Measurements from ENCODE around the gene IL22RA2. TPM values are rescaled to one million over a fixed set of nuclear protein-coding genes. Genes with fewer than 3 reads are reported as not detected.
A peak's percentile ranks its signal among the peaks of the same experiment; 100 is the strongest.
"Not testable (repeated sequence)": the region's sequence is repeated elsewhere in the genome, so short reads cannot be mapped to it uniquely, and the experiment has no call there.

The IL22RA2 gene
- not detected for total RNA-seq

- no peak within 1 kb of the TSS for H3K4me3 Mint-ChIP-seq
- H3K27me3 Mint-ChIP-seq, result peaks cover 8% of the 10 kb centered on the region
- ATAC-seq (replicated peaks), result no peak
- H3K36me3 Mint-ChIP-seq (ENCODE audit: low read depth), result no peaks in the 10 kb centered on the region
- H3K4me1 Mint-ChIP-seq, result peaks cover 12% of the 10 kb centered on the region
- H3K9me3 Mint-ChIP-seq, result no peaks in the 10 kb centered on the region
- no peak within 1 kb of the TSS for H3K27ac Mint-ChIP-seq
Measured at GRCh38 chr6:137173501-137173900, at the start of gene IL22RA2. Gene IL22RA2, minus strand, starts transcription at chr6:137173644. Its CDS starts 11,895 bp downstream, at chr6:137161749.

DNA sequence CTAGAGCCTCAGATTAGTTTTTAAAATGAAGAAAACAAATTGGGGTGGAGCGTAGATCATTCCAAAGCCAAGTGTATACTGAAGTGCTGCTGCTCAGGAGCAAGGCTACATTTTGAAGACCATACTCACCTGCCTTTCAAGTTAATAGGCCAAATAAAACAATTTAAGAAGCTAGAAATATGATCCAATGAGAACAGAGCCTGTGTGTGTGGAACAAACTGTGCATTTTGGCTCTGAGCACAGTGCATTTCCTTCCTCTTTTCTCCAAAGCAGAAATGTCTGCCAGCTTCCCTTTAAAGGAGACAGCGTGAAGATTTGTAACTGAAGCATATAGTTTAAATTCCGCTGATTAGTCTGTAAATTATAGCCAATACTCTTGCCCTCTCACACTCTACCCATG, 48.9 kb upstream of the IL22RA2 start:
- no peaks in the 10 kb centered on the region for H3K9me3 Mint-ChIP-seq
- H3K4me1 Mint-ChIP-seq, result peaks cover 36% of the 10 kb centered on the region
- peaks cover 13% of the 10 kb centered on the region for H3K36me3 Mint-ChIP-seq (ENCODE audit: low read depth)
- H3K4me3 Mint-ChIP-seq, result no peak overlapping the region
- H3K27ac Mint-ChIP-seq, result no peak overlapping the region
- no peaks in the 10 kb centered on the region for H3K27me3 Mint-ChIP-seq
- no peak for ATAC-seq (replicated peaks)

DNA sequence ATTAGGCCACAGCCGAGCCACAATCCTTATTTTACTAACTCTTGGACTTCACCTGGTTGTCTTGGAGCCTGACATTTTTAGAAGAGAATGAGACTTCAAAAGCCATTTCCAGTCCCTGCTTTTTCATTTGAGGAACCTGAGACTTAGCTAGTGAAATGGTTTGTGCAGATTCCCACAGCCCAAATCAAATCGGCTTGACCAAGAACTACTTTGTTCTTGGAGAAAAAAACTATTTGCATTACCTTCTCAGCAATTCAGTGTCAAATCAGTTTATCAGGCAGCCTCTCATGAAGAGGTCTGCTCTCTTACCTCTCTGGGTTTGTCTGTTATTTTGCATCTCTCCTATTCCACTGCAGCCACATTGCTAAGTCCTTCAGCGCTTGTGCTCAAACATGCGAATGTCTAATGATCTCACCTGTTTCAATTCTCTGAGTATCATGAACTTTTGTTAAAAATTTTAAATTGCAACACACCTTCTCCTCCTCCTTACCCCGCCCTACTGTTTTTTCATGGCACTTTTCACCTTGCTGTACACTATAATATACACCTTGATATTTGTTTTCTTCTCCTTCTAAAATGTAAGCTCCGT, 46.3 kb upstream of the IL22RA2 start:
- H3K27ac Mint-ChIP-seq, result peak overlapping the region; percentile 98
- peak overlapping the region; percentile 95 for H3K4me3 Mint-ChIP-seq
- H3K27me3 Mint-ChIP-seq, result no peaks in the 10 kb centered on the region
- peaks cover 29% of the 10 kb centered on the region for H3K4me1 Mint-ChIP-seq
- H3K9me3 Mint-ChIP-seq, result no peaks in the 10 kb centered on the region
- ATAC-seq (replicated peaks), result no peak
- H3K36me3 Mint-ChIP-seq (ENCODE audit: low read depth), result peaks cover 13% of the 10 kb centered on the region

DNA sequence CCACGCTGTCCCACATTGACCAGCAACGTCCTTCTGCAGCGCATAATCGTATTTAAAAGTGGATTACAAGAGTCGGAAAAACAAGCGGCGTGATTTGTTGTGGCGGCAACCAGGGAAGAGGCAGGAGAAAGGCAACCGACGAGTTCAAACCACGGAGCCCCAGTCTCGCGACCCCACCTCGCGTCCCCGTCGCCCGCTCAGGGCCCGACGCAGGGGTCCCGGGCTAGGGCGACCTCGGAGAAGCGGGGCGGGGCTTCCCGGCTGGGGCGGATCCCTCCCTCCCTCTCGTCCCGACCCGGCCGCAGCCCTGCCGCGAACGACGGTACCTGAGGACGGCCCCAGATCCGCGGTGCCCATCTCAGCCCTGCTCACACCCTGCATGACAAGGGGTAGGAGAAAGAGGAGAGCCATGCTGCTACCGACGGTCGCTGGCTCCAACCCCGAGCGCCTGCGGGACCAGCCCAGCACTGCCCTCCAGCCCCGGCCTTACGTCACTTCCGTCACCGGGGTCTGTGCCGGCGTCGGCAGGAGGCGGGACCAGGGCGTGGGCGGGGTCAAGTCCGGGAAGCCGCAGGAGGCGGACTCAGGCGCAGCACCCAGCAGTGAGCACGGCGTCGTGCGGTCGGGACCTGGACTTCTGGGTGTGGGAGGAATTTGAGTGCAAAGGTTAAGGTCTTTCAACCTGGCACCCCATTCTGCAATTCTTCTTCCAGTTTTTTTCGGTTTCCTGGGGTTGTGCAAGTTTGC, 45.6 kb upstream of the IL22RA2 start, which contains the start of gene IFNGR1:
Gene IFNGR1 (minus strand): TSS at position 469 of the 747 bp plus-strand sequence. CDS start 58 bp downstream, at position 411.
- Mint-ChIP-seq H3K4me3 (peak within 1 kb of the TSS; percentile 95), H3K27me3 (no peaks in the 10 kb centered on the region), H3K4me1 (peaks cover 29% of the 10 kb centered on the region), H3K27ac (peak within 1 kb of the TSS; percentile 98), H3K9me3 (no peaks in the 10 kb centered on the region), H3K36me3 (ENCODE audit: low read depth) (peaks cover 13% of the 10 kb centered on the region)
- ATAC-seq (replicated peaks), result peak; percentile 87

- Mint-ChIP-seq H3K9me3 (no peaks in the 10 kb centered on the region), H3K4me1 (peaks cover 24% of the 10 kb centered on the region), H3K27ac (peak overlapping the region; percentile 98), H3K27me3 (no peaks in the 10 kb centered on the region), H3K4me3 (peak overlapping the region; percentile 95), H3K36me3 (ENCODE audit: low read depth) (peaks cover 13% of the 10 kb centered on the region)
- peak; percentile 87 for ATAC-seq (replicated peaks)
Measured at GRCh38 chr6:137218473-137218916, 45.1 kb upstream of the IL22RA2 start.

DNA sequence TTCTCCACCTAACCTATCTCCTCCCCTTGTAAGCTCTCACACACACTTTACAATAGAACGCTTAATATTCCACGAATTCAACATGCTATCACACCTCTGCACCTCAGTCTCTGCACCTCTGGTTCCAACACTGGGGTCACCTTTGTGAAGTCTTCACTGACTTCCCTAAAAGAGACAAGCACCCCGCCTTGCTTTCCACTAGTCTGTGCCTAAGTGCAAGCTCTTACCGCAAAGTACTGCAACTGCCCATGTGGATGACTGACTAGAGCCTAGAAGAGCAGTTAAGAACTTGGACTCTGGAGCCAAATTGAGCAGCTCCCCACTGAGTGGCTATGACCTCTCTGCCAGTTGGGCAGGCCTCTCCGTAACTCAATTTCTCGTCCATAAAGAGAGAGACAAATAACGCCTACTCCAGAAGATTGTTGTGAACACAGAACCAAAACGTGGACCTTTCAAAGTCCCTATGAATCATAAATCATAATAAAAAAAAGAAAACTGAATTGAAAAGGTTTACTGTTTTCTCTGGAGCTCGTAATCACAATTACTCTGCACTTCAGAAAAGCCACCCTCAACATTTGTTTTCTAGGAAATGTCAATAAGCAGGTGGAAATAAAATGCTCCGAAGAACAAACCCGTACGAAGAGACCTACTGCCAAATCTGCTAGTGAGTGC, 44.5 kb upstream of the IL22RA2 start:
- Mint-ChIP-seq H3K4me3 (peak overlapping the region; percentile 95), H3K27me3 (no peaks in the 10 kb centered on the region), H3K27ac (peak overlapping the region; percentile 98), H3K4me1 (peaks cover 27% of the 10 kb centered on the region), H3K36me3 (ENCODE audit: low read depth) (peaks cover 13% of the 10 kb centered on the region), H3K9me3 (no peaks in the 10 kb centered on the region)
- ATAC-seq (replicated peaks), result no peak

DNA sequence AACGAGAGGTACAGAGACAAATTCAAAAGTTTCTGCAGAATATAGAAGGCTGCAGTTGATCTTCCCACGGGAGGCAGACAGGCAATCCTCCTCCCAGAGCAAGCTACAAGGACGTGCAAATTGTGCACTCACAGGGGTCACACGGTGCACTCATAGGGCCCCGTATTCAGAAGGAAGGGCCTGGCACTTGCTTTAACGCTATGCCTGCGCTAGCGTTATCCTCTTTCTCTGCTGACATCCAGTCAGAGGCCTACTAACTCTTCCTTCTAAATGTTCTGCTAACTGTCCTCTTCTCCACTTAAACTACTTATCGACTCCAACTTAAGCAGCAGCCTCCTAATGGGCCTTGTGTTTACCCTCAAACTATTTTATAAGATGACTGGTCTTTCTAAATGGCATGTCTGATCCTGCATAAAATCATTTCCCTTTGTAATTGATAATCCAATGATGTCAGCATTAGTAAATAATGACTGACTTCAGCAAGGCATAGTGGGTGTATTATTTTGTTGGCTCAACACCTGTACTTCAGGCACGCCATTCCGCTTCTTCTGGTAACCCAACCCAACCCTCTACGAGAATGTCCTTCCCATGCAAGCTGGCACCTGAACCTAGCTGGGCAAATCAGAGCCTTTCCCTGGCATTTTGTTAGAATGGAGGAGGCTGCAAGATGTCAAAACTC, 43.6 kb upstream of the IL22RA2 start:
- Mint-ChIP-seq H3K4me3 (peak overlapping the region; percentile 95), H3K27ac (no peak overlapping the region), H3K27me3 (no peaks in the 10 kb centered on the region), H3K36me3 (ENCODE audit: low read depth) (peaks cover 13% of the 10 kb centered on the region), H3K9me3 (no peaks in the 10 kb centered on the region), H3K4me1 (peaks cover 33% of the 10 kb centered on the region)
- no peak for ATAC-seq (replicated peaks)

- Mint-ChIP-seq H3K36me3 (ENCODE audit: low read depth) (peaks cover 20% of the 10 kb centered on the region), H3K9me3 (no peaks in the 10 kb centered on the region), H3K4me3 (peak overlapping the region; percentile 95), H3K27ac (no peak overlapping the region), H3K4me1 (peaks cover 39% of the 10 kb centered on the region), H3K27me3 (no peaks in the 10 kb centered on the region)
- no peak for ATAC-seq (replicated peaks)
Measured at GRCh38 chr6:137216106-137216505, 42.7 kb upstream of the IL22RA2 start.

- Mint-ChIP-seq H3K4me1 (peaks cover 37% of the 10 kb centered on the region), H3K36me3 (ENCODE audit: low read depth) (peaks cover 20% of the 10 kb centered on the region)
- H3K27ac Mint-ChIP-seq; H3K4me3 Mint-ChIP-seq; ATAC-seq (replicated peaks); H3K27me3 Mint-ChIP-seq; H3K9me3 Mint-ChIP-seq: not testable (repeated sequence)
Measured at GRCh38 chr6:137215630-137216029, 42.2 kb upstream of the IL22RA2 start.

DNA sequence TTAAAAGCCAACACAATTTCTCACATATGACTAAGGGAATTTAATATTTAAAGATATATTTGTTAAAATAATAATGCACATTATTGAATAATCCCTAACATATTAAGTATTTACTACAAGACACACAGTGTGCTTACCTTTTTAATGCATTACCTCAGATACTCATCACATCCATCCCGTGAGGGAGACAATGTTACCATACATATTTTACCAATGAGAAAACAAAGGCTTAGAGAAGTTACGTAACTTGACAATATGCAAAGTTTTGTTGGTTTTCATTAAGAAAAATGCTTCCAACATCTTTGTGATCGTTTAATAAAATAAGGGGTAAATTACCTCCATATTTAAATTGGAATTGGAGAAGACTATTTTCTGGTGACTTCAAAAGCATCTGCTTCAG, 41.5 kb upstream of the IL22RA2 start:
- Mint-ChIP-seq H3K27me3 (no peaks in the 10 kb centered on the region), H3K4me3 (no peak overlapping the region), H3K27ac (no peak overlapping the region), H3K9me3 (no peaks in the 10 kb centered on the region), H3K4me1 (peaks cover 31% of the 10 kb centered on the region), H3K36me3 (ENCODE audit: low read depth) (peaks cover 24% of the 10 kb centered on the region)
- ATAC-seq (replicated peaks), result no peak

- peak overlapping the region; percentile 4 for H3K4me3 Mint-ChIP-seq
- H3K4me1 Mint-ChIP-seq, result peaks cover 36% of the 10 kb centered on the region
- H3K27me3 Mint-ChIP-seq, result no peaks in the 10 kb centered on the region
- ATAC-seq (replicated peaks), result no peak
- H3K9me3 Mint-ChIP-seq, result no peaks in the 10 kb centered on the region
- peaks cover 33% of the 10 kb centered on the region for H3K36me3 Mint-ChIP-seq (ENCODE audit: low read depth)
- no peak overlapping the region for H3K27ac Mint-ChIP-seq
Measured at GRCh38 chr6:137213813-137214212, 40.4 kb upstream of the IL22RA2 start.

GRCh38 chr6:137213331-137213740, 39.9 kb upstream of the IL22RA2 start:
- ATAC-seq (replicated peaks), result no peak
- Mint-ChIP-seq H3K4me1 (peaks cover 36% of the 10 kb centered on the region), H3K9me3 (no peaks in the 10 kb centered on the region), H3K27ac (peak overlapping the region; percentile 18), H3K4me3 (peak overlapping the region; percentile 4), H3K36me3 (ENCODE audit: low read depth) (peaks cover 29% of the 10 kb centered on the region), H3K27me3 (no peaks in the 10 kb centered on the region)

DNA sequence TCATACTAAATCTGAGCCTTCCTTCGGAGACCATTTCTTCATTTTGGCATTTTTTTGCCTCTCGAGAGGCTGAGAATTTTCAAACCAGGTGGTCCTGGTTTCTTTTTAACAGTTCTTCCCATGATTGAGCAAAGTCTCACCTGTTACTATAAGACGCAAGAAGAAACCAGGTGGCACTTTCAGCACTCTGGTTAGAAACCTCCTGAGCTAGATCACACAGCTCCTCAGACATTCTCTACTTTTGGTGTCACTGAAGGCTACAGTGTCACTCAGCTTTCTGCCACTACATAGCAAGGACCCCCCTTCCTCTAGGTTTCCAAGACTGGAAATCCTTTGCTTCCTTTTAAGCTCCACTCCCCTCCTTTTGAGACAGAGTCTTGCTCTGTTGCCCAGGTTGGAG, 38.5 kb upstream of the IL22RA2 start:
- Mint-ChIP-seq H3K36me3 (ENCODE audit: low read depth) (peaks cover 32% of the 10 kb centered on the region), H3K9me3 (no peaks in the 10 kb centered on the region), H3K4me1 (peaks cover 32% of the 10 kb centered on the region), H3K27ac (peak overlapping the region; percentile 17), H3K4me3 (no peak overlapping the region), H3K27me3 (no peaks in the 10 kb centered on the region)
- ATAC-seq (replicated peaks), result no peak

DNA sequence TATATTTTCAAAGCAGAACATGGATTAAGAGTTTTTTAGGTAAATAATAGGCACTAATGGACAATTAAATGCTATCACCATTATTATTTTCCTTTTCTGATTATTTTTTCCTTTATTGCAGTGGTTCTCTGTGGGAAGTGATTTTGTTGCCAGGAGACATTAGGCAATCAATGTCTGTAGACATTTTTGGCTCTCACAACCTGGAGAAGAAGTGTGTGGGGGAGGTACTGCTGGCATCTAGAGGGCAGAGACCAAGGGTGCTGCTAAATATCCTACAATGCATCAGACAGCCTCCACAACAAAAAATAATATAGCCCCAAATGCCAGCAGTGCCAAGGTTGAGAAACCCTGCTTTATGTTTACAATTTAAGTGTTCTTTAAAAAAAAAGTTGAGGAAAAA, 37.5 kb upstream of the IL22RA2 start:
- no peak for ATAC-seq (replicated peaks)
- peaks cover 32% of the 10 kb centered on the region for H3K4me1 Mint-ChIP-seq
- no peaks in the 10 kb centered on the region for H3K27me3 Mint-ChIP-seq
- no peak overlapping the region for H3K27ac Mint-ChIP-seq
- H3K36me3 Mint-ChIP-seq (ENCODE audit: low read depth), result peaks cover 43% of the 10 kb centered on the region
- no peak overlapping the region for H3K4me3 Mint-ChIP-seq
- H3K9me3 Mint-ChIP-seq, result no peaks in the 10 kb centered on the region
